HG03159 (cell line): Measurements from ENCODE around the gene GGT5.
"Not testable (repeated sequence)": the region's sequence is repeated elsewhere in the genome, so short reads cannot be mapped to it uniquely, and the experiment has no call there.

Source experiments
- ATAC-seq: cut with Tn5 transposase; IDR thresholded peaks from one replicate; pipeline ENCODE4 v1.9.1; 2021; ENCODE audit warnings: mild to moderate bottlenecking, moderate library complexity; ENCODE audit not compliant: unreplicated experiment

Gene GGT5, protein sequence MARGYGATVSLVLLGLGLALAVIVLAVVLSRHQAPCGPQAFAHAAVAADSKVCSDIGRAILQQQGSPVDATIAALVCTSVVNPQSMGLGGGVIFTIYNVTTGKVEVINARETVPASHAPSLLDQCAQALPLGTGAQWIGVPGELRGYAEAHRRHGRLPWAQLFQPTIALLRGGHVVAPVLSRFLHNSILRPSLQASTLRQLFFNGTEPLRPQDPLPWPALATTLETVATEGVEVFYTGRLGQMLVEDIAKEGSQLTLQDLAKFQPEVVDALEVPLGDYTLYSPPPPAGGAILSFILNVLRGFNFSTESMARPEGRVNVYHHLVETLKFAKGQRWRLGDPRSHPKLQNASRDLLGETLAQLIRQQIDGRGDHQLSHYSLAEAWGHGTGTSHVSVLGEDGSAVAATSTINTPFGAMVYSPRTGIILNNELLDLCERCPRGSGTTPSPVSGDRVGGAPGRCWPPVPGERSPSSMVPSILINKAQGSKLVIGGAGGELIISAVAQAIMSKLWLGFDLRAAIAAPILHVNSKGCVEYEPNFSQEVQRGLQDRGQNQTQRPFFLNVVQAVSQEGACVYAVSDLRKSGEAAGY

DNA sequence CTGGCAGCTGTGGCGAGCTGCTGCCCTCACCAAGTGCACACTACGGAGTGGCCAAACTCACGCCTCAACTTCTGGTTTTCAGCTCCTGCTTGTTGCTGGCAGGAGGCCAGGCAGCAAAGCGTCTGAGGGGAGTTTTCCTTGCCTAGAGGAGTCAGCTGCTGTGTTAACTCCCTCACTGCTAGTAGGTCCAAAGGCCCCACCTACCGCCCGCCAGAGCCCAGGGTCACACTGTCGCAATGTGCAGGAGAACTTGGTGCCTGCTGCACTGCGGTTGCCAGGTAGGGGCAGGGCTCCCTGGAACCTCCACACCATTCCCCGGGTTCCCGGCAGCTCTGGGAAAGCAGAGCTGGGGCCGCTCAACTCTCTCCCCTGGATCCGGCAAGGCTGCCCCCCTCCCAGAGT lies at the start of gene GGT5:
TSS of gene GGT5 (minus strand) at position 53 of the 402 bp plus-strand sequence. CDS start 357 bp downstream, outside the sequence.
- ATAC-seq, result not testable (repeated sequence)

DNA sequence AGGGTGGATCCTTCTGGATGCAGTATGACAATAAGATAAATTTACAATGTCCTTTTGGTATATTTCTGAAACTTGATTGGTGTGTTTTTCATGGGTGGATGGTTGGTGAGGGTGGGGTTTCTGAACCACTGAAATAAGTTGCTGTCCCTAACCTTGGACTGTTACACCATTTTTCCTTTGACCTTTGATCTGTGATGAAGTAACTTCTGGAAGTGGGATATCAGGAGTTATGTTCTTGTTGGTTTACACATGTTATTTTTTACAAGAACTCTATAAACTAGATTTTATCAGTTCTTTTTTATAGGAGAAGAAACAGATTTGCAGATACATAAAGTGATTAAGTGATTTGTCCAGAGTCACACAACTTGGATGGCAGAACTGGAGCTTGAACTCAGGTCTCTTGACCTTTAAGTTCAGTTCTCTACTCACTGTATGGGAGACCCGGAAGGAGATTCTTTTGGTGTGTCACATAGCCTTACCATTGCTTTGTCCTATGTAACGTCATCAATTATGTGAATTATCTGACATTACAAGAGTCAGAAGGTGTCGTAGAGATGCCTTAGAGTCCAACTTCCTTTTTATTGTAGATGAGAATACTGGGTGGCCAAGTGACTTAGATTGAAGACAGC lies 47.4 kb upstream of the GGT5 start:
- ATAC-seq, result not testable (repeated sequence)

DNA sequence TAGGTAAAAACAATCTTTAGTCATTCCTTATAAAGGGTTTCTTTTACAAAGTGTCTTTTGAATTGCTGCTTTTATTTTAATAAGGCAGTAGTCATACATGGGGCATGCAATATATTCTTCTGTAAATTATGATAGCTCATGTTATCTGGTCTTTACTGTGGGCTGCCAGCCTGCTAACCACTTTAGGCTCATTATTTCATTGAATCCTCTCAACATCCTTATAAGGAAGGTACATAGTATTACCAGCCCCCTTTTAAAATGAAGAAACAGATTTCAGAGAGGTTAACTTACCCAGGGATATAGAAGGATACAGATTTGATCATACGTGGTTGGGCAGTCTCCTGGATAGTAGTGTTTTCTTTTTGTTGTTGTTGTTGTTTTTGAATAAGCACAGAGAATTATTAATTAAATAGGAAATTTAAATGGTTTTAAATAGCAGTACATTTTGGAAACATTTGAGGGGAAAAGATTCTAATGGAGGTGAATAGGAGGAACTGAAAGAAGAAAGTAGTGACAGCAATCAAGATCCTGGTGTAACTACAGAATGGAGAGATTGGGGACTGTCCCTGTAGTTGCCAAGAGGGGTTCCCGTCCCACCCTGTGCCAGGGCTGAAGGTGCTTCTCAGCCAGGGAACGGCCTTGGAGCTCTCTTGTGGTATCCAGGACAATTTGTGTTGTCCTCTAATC lies 46.8 kb upstream of the GGT5 start:
- no peak for ATAC-seq

DNA sequence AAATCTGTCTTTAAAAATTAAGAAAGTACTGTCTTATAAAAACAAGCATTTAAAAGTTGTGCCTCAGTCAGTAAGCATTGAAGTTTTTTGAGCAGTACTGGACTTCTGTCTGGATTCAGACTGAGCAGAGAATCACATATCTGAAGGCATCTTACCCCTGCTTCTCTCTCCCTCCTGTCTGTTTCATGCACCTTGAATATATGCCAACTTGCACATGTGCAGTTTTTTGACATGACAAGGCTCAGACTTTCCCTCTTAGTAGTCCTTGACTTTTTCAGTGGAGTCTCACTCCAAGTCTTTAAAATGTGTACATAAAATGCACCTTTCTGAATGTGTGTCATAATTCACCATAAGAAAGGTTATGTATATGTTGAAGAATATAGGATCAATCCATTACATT lies 45.6 kb upstream of the GGT5 start:
- ATAC-seq, result no peak

DNA sequence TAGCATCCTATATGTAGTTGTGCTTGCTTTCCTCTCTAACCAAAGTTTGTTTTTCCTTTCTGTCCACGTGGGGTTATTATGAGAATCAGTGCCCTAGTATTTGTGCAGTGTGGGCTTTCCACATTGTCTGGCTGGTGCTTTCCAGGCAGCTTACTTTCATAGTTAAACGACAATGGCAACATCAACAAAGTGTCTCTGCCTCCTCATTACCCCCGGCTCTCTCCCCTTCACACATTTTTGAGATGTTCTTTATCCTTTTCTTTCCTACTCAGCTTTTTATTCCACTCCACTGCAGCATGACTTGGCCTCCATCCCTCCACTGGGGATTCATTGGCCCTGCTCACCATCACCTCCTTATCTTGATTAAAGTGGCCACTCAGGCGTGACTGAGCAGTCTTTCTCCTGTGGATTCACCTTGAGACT lies 44.9 kb upstream of the GGT5 start:
- ATAC-seq, result no peak

DNA sequence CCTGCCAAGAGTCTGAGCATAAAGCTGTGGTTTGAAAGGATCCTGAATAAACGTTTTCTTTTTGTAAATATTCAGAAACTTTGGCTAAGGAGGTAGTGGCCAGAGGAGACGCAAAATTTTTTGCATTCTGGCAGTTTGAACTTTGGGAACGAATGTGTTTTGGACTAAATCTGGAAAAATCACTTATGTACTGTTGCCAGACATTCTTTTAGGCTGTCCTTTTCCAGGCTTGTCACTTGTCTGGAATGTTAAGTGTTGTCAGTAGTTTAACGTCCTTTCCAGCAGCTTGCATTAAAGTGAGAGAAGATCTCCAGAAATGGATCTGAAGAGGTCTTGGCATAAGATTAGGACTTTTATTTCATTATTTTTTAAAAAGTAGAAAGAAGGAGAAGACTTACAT lies 44.2 kb upstream of the GGT5 start:
- no peak for ATAC-seq

DNA sequence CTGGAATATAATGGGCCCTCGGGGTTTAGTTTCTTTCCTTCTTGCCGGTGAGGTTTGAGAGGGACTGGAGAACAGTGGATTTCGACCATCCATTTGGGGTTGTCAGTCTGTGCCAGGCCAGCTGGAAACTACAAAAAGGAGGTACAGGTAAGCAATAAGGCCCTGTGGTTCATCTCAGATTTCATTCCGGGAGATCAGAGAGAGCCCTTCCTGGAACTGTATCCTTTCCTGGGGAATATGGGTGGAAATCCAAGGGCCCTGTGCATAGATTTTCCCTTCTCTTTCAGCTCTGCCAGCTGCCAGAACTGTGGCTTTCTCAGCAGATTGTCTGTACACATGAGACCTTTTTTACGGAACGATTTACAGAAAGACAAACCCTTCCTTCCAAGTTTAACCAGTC lies 42.9 kb upstream of the GGT5 start:
- ATAC-seq, result not testable (repeated sequence)

DNA sequence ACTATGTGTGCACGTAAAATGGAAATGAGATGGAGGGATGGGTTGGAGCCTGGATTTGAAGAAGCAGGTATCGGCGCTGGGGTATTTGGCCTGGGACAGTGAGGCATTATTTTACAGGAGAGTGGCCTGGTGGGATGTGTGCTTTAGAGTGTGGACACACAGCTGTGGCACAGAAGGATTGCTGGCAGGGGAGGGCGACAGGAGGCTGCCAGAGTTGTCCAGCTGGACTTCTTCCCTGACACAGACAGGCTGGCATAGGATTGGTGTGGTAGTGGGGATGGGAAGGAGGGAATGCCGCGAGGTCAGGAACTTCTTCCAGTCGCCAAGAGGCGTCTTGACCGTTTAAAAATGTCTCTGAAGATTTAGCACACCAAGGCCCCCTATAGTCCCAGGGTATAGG lies 42.3 kb upstream of the GGT5 start:
- ATAC-seq, result not testable (repeated sequence)

DNA sequence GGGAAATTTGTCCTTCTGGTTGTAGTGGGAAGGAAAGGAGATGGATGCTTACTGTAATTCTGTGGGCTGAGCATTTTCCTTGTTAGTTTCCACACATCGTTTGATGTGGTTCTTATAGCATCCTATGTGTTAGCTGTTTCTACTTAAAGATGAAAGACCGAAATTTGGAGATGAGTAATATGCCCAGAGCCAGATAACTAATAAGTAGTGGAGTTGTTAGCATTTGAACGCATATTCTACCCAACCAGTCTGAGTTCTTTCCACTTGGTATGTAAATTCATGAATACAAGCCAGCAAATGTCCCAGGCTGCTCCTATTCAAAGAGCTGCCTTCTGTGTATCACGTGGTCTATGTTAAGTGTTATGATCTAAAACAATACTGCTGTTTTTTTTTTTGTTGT lies 40.4 kb upstream of the GGT5 start:
- ATAC-seq, result no peak

DNA sequence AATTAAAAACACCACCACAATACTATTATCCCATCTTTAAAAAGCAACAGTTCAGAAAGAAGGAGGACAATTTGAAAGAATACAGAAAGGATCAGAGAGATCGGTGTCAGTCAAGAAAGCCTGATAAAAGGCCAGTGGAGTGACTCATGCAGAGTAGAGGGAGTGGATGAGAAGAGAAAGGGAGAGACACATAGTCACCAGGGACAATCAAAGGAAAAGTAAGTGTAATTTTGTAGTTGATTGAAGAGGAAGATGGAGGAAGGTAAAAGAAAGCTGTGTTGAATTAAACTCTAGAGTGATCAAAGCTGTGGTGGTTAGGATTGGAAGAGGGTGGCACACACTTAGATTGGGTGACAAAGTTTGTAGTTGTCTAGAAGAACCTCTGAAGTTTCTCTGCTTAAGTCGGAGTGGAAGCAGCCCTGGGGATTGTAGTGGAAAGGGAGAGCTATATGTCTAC lies 39.9 kb upstream of the GGT5 start:
- no peak for ATAC-seq

DNA sequence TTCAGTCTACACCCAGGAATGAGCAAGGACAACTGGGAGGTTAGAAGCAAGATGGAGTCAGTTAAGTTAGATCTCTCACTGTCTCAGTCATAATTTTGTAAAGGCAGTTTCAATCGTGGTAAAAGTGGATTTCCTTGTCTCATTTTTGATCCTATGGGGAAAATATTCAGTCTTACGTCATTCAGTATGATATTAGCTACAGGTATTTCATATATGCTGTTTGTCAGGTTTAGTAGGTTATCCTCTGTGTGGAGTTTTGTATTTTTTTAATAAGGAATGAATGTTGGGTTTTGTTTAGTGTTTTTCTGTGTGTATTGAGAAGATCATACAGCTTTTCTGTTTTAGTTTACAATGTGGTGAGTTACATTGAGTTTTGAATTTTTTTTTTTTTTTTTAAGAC lies 37.5 kb upstream of the GGT5 start:
- ATAC-seq, result no peak

DNA sequence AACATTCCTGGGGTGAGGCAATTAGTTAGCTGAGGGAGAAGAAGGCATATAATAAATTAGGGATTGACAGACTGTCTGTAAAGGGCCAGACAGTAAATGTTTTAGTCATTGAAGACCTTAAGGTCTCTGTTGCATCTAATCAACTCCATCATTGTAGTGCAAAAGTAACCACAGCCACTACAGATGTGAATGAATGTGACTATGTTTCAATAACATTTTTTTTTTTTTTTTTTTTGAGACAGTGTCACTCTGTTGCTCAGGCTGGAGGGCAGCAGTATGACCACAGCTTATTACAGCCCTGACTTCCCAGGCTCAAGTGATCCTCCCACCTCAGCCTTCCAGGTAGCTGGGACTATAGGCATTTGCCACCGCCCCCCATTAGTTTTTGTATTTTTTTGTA lies 35.5 kb upstream of the GGT5 start:
- ATAC-seq, result not testable (repeated sequence)

DNA sequence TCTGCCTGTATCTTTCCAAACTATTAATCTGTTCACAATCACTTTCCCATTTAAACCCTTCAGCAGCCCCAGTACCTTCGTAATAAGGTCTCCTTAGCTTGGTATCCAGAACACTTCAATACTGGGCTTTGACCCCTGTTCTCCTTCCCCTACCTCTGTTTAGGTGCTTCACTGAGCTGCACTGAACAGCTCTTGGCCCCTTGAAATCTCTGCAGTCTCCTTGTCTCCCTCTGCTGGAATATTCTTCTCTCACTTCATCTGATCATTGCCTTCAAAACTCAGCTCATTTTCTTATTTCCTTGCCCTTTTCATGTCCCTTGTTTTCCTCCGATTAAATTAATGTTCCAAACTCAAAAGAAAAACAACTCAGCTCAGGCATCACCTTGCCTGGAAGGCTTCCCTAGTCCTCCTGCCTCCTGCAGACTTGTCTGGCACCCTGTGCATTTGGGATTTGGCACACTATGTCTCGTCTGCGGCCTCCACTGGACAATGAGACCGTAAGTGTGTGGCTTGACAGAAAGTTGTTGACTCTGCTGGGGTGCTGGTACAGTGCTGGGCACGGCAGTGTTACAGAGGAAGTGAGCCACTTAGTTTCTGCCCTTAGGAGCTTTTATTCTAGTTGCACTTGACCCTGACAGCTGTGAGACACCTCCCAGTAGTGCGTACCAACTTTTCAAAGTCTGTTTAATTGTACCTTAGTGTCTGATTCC lies 30.0 kb upstream of the GGT5 start:
- not testable (repeated sequence) for ATAC-seq

DNA sequence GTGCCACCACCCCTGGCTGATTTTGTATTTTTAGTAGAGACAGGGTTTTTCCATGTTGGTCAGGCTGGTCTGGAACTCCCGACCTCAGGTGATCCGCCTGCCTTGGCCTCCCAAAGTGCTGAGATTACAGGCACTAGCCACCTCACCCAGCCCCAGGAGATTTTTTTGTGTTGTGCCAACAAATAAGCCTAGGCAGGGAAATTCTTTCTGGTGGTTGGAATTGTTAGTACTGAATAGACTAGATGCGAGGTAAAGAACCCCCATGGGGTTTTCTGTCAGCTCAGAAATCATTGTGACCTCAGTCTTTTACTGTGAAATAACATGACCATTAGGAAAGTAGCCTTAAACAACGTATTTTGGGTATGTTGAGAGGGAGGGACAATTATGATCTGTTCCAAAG lies 29.0 kb upstream of the GGT5 start:
- ATAC-seq, result not testable (repeated sequence)

DNA sequence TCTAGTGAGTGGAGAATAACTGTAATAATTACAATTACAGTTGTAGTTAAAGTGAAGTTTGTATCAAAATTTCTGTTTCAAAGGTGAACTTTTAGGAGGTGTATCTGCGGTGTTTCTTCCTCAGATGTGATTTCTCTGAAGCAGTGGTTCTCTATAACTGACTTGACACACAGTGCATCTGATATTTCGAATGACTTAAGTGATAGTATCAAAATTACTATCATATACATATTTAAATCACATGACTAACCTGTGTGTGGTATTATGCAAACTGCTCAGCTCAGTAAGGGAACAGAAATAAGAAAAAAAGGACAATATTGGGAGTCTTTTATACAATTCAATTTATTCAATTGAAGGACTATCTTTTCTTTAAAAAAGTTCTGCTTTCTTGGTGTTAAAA lies 28.1 kb upstream of the GGT5 start:
- not testable (repeated sequence) for ATAC-seq

DNA sequence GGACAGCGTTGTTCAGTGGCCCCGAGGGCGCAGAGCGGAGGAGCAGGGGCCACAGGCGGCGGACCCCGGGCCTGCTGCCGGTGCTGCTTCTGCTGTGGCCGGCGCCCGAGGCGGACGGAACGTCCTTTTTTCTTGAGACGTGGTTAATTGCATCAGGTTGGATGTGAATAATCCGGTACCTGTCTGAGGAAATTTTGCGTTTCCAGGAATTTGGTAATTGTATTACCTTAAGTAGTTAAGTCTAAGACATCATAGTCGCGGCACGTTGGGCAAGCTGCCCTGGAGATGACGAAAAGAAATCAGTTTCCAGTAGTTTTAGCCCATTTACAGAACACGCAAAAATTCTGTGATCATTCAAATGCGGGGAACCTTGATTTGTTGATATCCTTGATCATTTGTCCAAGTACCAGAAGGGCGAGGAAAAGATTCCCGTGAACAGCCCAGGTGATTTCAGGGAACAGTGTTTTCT lies 26.5 kb upstream of the GGT5 start:
- no peak for ATAC-seq

DNA sequence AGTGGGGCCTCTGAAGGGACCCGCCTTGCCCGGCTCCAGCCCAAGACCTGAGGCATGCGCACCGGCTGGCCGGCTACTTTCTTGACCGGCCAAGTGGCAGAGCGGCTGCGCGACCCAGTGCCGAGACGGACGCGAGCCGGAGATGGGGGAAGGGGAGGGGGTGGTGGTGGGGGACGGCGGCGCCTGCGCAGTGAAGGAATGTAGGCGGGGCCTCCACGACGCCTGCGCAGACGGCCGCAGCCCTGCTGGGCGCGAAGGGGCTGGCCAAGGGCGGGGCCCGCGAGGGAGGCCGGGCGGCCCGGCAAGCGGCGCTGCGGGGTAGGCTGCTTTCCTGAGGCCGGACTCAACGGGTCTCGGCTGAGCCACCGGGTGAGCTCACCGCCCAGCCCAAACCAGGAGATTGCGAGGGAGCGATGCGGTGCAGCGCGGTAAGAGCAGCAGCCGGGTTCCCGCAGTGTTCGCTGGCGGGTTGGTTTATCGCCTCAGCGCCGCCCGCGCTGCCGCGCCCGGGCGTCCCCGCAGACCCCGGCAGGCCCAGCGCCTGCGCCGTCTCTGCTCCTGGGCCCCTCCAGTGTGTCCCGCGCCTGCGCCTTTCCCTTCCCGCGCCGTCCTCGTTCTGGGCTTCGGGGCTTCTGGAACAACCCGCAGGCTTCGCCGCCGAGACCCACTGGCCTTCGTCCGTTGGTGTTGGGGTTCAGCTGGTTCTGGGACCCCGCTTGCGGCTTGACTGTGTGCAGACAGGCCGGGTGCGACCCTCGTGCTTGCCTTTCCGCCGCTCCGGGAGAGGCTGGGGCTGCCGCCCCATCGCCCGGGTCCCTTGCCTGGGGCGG lies 25.9 kb upstream of the GGT5 start, which contains the start of gene SPECC1L:
TSS of gene SPECC1L (plus strand) at position 276 of the 830 bp plus-strand sequence. CDS start 31,401 bp downstream, outside the sequence.
- ATAC-seq, result peak; percentile 83

DNA sequence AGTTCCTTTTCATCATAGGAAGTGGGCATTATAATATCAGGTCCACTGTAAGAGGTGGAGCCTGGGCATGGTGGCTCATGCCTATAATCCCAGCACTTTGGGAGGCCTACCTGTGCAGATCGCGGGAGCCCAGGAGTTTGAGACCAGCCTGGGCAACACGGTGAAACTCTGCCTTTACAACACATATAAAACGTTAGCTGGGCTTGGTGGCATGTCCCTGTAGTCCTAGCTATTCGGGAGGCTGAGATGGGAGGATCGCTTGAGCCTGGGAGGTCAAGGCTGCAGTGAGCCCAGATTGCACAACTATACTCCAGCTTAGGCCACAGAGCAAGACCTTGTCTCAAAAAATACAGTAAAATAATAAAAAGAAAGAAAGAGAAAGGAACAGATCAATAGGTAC lies 21.6 kb upstream of the GGT5 start:
- not testable (repeated sequence) for ATAC-seq

DNA sequence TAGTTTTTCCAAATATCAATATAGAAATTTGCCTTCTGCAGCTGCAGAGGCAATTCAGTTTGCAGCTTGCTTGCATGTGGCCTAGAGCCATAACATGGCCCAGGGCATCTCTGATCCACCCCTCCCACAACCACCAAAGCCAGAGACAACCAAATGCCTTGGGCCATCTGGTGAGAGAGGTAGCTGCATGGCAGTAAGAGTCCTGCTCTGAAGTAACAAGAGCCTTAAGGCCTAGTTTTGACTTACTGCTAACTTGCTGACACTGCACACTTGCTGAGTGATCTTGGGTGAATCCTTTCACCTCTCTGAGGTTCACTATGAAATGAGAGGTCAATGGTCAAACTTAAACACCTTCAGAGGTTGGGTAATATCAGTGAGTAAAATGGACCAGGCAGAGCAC lies 20.9 kb upstream of the GGT5 start:
- ATAC-seq, result no peak
